ENCODE measurements around the gene ELP4.

DNA sequence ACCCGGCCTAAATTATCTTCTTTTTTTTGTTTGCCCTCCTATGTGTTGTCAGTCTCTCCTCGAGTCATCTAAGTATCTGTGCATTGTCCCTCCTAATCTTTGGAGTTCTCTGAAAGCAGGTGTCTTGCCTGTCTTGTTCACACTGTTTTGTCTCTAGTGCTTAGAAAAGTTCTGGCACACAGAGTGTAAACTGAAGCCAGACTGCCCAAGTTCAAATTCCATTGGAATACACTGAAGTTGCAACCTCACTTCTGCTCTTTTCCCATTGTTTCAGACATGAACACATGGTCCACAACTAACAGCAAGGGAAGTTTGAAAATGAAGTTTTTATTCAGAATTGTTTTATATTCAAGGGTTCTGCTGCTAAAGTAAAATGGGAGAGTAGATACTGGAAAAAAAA is 262.8 kb downstream of the ELP4 start:
- TF ChIP-seq KHSRP (IDR thresholded peaks at IDR 0.05) = no peak
- TF ChIP-seq, protein P1, sequence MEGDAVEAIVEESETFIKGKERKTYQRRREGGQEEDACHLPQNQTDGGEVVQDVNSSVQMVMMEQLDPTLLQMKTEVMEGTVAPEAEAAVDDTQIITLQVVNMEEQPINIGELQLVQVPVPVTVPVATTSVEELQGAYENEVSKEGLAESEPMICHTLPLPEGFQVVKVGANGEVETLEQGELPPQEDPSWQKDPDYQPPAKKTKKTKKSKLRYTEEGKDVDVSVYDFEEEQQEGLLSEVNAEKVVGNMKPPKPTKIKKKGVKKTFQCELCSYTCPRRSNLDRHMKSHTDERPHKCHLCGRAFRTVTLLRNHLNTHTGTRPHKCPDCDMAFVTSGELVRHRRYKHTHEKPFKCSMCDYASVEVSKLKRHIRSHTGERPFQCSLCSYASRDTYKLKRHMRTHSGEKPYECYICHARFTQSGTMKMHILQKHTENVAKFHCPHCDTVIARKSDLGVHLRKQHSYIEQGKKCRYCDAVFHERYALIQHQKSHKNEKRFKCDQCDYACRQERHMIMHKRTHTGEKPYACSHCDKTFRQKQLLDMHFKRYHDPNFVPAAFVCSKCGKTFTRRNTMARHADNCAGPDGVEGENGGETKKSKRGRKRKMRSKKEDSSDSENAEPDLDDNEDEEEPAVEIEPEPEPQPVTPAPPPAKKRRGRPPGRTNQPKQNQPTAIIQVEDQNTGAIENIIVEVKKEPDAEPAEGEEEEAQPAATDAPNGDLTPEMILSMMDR (IDR thresholded peaks at IDR 0.05 in 2 of 3, conservative IDR thresholded peaks at IDR 0.05 in 1 of 3; ENCODE audit: insufficient read depth in 2 of 3, low read depth in 1 of 3, low read length in 3 of 3) = no peak
- no peak for TF ChIP-seq TEAD1 (CRISPR knock-in tag; IDR thresholded peaks at IDR 0.05)
- TF ChIP-seq, protein P2, sequence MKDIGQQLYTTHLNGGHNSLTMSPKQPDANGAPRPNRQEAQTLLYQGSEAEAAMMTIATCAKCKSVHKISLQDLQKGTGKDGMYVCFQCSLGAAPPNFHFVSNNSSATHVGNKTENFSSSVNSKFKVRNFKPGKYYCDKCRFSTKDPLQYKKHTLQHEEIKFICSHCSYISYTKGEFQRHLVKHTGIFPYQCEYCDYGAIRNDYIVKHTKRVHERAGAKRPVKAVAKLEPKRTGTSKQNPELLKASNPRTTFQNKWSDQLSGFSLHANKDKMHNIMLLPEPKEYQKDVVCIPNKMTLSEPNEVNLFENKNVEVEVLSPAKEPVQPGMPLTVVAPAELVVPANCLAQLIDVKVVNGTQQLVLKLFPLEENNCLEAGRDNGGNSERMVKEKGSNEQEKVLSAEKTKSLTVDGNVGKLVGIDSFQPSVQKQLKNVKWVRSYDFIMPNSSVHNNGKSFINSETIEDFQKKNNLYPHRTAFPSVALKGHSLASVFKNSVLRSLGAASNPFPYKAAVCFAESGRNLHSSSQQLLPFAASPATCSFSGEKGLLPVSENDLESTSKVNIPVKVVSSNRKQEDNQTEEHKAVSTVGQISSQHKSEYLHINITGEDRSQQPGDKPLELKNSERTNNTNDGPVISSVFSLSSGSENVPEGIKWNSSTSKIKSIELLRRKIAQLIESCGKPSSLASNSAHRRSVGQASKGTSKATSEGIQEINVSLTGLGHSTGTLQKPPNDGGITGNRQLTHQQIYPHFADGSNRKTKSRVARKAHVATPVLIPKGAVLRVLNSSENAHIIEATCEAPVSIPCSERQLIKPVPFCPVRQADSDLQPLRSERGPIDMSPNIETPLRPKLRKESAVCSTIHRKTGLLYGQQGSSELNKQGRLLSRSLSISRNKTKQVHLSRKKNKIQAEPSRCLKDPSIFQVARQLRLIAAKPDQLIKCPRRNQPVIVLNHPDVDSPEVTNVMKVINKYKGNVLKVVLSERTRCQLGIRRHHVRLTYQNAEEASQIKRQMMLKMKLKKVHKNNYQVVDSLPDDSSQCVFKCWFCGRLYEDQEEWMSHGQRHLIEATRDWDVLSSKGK (CRISPR knock-in tag; IDR thresholded peaks at IDR 0.05) = no peak
- TF ChIP-seq ERF (CRISPR knock-in tag; IDR thresholded peaks at IDR 0.05) = no peak
- TF ChIP-seq PRMT5 (CRISPR knock-in tag; IDR thresholded peaks at IDR 0.05) = no peak
- no peak for TF ChIP-seq RUNX1 (IDR thresholded peaks at IDR 0.05; ENCODE audit: low read depth)
- no peak for TF ChIP-seq SNAPC5 (CRISPR knock-in tag; IDR thresholded peaks at IDR 0.05)
- TF ChIP-seq MLLT1 (IDR thresholded peaks at IDR 0.05) = no peak

All from K562 (cell line).